ENCODE measurements around the gene LSAMP.

The LSAMP gene

GRCh38 chr3:116161575-116162525 lies 283.4 kb downstream of the LSAMP start:
- DNase-seq: no peak

- no peak for DNase-seq
These were observed 284.7 kb downstream of the LSAMP start for GRCh38 chr3:116160594-116160993.

- no peak for DNase-seq
These were observed 289.4 kb downstream of the LSAMP start for GRCh38 chr3:116155841-116156240.

GRCh38 chr3:116154389-116154788 lies 290.9 kb downstream of the LSAMP start:
- no peak for DNase-seq

- no peak for DNase-seq
These were observed 292.1 kb downstream of the LSAMP start for GRCh38 chr3:116153174-116153573.

- DNase-seq: no peak
These were observed 294.6 kb downstream of the LSAMP start for GRCh38 chr3:116150655-116151167.

GRCh38 chr3:116148881-116149851 lies 296.1 kb downstream of the LSAMP start:
- DNase-seq: no peak

GRCh38 chr3:116145613-116146012 lies 299.7 kb downstream of the LSAMP start:
- no peak for DNase-seq

- no peak for DNase-seq
These were observed 303.6 kb downstream of the LSAMP start for GRCh38 chr3:116141724-116142123.

GRCh38 chr3:116140100-116140689 lies 305.1 kb downstream of the LSAMP start:
- peak in 3 of 4 experiments; percentile 5 to 40 (median 19) for DNase-seq

GRCh38 chr3:116139641-116140040 lies 305.6 kb downstream of the LSAMP start:
- no peak for DNase-seq

GRCh38 chr3:116135457-116136085 lies 309.7 kb downstream of the LSAMP start:
- no peak for DNase-seq

- no peak for DNase-seq
These were observed 315.9 kb downstream of the LSAMP start for GRCh38 chr3:116129187-116129946.

GRCh38 chr3:116127464-116127863 lies 317.8 kb downstream of the LSAMP start:
- no peak for DNase-seq

GRCh38 chr3:116124166-116124565 lies 321.1 kb downstream of the LSAMP start:
- DNase-seq: no peak

- DNase-seq: no peak
These were observed 326.7 kb downstream of the LSAMP start for GRCh38 chr3:116118475-116119169.

- DNase-seq: no peak
These were observed 330.7 kb downstream of the LSAMP start for GRCh38 chr3:116114586-116114985.

GRCh38 chr3:116112696-116113095 lies 332.6 kb downstream of the LSAMP start:
- no peak for DNase-seq

GRCh38 chr3:116111765-116112164 lies 333.5 kb downstream of the LSAMP start:
- no peak for DNase-seq

GRCh38 chr3:116103868-116104530 lies 341.3 kb downstream of the LSAMP start:
- no peak for DNase-seq

Measured in suppressor macrophage (primary cell).